MM.1S (cell line): ENCODE data around the gene ADISSP.
A peak's percentile ranks its signal among the peaks of the same experiment; 100 is the strongest.
"Not testable (repeated sequence)": the region's sequence is repeated elsewhere in the genome, so short reads cannot be mapped to it uniquely, and the experiment has no call there.

Source experiments
- DNase-seq: peaks from one replicate; pipeline ENCODE4 v3.0.0-alpha.2; 2015
- H2AFZ ChIP-seq: fragments of 300-600 bp; sonication (generic); 2 replicates; pipeline ENCODE4 v1.6.0; 2016; ENCODE audit warnings: antibody characterized with exemption, low read length
- H3F3A ChIP-seq: fragments of 300-600 bp; sonication (generic); 2 replicates; pipeline ENCODE4 v1.6.1; 2016; ENCODE audit warnings: mild to moderate bottlenecking, antibody characterized with exemption, low read length, moderate library complexity, mixed read lengths; ENCODE audit not compliant: insufficient read depth
- H3K27ac ChIP-seq: fragments of 300-600 bp; sonication (generic); 2 replicates; pipeline ENCODE4 v1.5.1; 2016; ENCODE audit warnings: mild to moderate bottlenecking, low read length
- H3K27me3 ChIP-seq: fragments of 300-600 bp; sonication (generic); replicated peaks from 2 replicates; pipeline ENCODE4 v1.6.0; 2016; ENCODE audit warnings: low read length; ENCODE audit not compliant: insufficient read depth
- H3K36me3 ChIP-seq: fragments of 300-600 bp; sonication (generic); replicated peaks from 2 replicates; pipeline ENCODE4 v1.6.1; 2016; ENCODE audit warnings: mild to moderate bottlenecking, low read length, mixed read lengths; ENCODE audit not compliant: insufficient read depth
- H3K4me1 ChIP-seq: fragments of 300-600 bp; sonication (generic); 2 replicates; pipeline ENCODE4 v1.6.1; 2016; ENCODE audit warnings: low read length, mixed read lengths
- H3K4me2 ChIP-seq: fragments of 300-600 bp; sonication (generic); 2 replicates; pipeline ENCODE4 v1.6.0; 2016; ENCODE audit warnings: low read depth, low read length
- H3K4me3 ChIP-seq: fragments of 300-600 bp; sonication (generic); 2 replicates; pipeline ENCODE4 v1.5.1; 2016; ENCODE audit warnings: low read length, mixed read lengths
- H3K79me2 ChIP-seq: fragments of 300-600 bp; sonication (generic); 2 replicates; pipeline ENCODE4 v1.6.1; 2016; ENCODE audit warnings: mixed run types, low read length, mixed read lengths
- H3K9ac ChIP-seq: fragments of 300-600 bp; sonication (generic); 2 replicates; pipeline ENCODE4 v1.6.1; 2016; ENCODE audit warnings: low read length, mixed read lengths
- H3K9me2 ChIP-seq: fragments of 300-600 bp; sonication (generic); replicated peaks from 2 replicates; pipeline ENCODE4 v1.6.1; 2016; ENCODE audit warnings: mild to moderate bottlenecking, low read length, mixed read lengths; ENCODE audit not compliant: insufficient read depth
- H3K9me3 ChIP-seq: fragments of 300-600 bp; sonication (generic); replicated peaks from 2 replicates; pipeline ENCODE4 v1.6.1; 2016; ENCODE audit warnings: mild to moderate bottlenecking, low read length, mixed read lengths; ENCODE audit not compliant: insufficient read depth
- H4K20me1 ChIP-seq: fragments of 300-600 bp; sonication (generic); 2 replicates; pipeline ENCODE4 v1.6.1; 2016; ENCODE audit warnings: mild to moderate bottlenecking, low read length, moderate library complexity, mixed read lengths; ENCODE audit not compliant: insufficient read depth
- EZH2 ChIP-seq: fragments of 300-600 bp; sonication (generic); optimal IDR thresholded peaks from 2 replicates; pipeline ENCODE3; 2017; ENCODE audit warnings: low read depth, mild to moderate bottlenecking, antibody characterized with exemption, low read length, mixed read lengths
- EZH2phosphoT487 ChIP-seq: fragments of 300-600 bp; sonication (generic); IDR thresholded peaks from 2 replicates; pipeline ENCODE4 v1.6.1; 2018; ENCODE audit warnings: antibody characterized with exemption, low read length
- TF ChIP-seq, protein P1 (sequence below): fragments of 300-600 bp; sonication (generic); IDR thresholded peaks from 2 replicates; pipeline ENCODE4 v1.5.1; 2016; ENCODE audit warnings: antibody characterized with exemption, low read length, mixed read lengths

The ADISSP gene

GRCh38 chr20:3794701-3795420 is 27.3 kb upstream of the ADISSP start:
- Histone ChIP-seq H3K4me2 (peak overlapping the region; percentile 66), H2AFZ (peak overlapping the region; percentile 90; the same call in 1 of the 2 replicates), H3K9ac (peak overlapping the region; percentile 84; the same call in 1 of the 2 replicates), H3K9me2 (no peaks in the 10 kb centered on the region), H3K4me3 (peak overlapping the region; percentile 68), H3K27ac (peak overlapping the region; percentile 74; the same call in 1 of the 2 replicates), H3F3A (peaks cover 21% of the 10 kb centered on the region), H3K9me3 (no peaks in the 10 kb centered on the region), H3K36me3 (no peaks in the 10 kb centered on the region), H4K20me1 (no peaks in the 10 kb centered on the region), H3K79me2 (peaks cover 31% of the 10 kb centered on the region), H3K27me3 (no peaks in the 10 kb centered on the region), H3K4me1 (peaks cover 26% of the 10 kb centered on the region)
- no peak for TF ChIP-seq EZH2
- TF ChIP-seq, protein P1, sequence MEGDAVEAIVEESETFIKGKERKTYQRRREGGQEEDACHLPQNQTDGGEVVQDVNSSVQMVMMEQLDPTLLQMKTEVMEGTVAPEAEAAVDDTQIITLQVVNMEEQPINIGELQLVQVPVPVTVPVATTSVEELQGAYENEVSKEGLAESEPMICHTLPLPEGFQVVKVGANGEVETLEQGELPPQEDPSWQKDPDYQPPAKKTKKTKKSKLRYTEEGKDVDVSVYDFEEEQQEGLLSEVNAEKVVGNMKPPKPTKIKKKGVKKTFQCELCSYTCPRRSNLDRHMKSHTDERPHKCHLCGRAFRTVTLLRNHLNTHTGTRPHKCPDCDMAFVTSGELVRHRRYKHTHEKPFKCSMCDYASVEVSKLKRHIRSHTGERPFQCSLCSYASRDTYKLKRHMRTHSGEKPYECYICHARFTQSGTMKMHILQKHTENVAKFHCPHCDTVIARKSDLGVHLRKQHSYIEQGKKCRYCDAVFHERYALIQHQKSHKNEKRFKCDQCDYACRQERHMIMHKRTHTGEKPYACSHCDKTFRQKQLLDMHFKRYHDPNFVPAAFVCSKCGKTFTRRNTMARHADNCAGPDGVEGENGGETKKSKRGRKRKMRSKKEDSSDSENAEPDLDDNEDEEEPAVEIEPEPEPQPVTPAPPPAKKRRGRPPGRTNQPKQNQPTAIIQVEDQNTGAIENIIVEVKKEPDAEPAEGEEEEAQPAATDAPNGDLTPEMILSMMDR: no peak
- no peak for TF ChIP-seq EZH2phosphoT487
- DNase-seq: no peak

- peaks cover 21% of the 10 kb centered on the region for H3F3A ChIP-seq
- H3K4me3 ChIP-seq, H3K9me2 ChIP-seq, H4K20me1 ChIP-seq, DNase-seq, H3K36me3 ChIP-seq, H3K4me2 ChIP-seq, H3K27me3 ChIP-seq, H3K27ac ChIP-seq, H2AFZ ChIP-seq, H3K9me3 ChIP-seq, H3K9ac ChIP-seq: not testable (repeated sequence)
- peaks cover 19% of the 10 kb centered on the region for H3K4me1 ChIP-seq
- H3K79me2 ChIP-seq: peaks cover 24% of the 10 kb centered on the region
Observed at GRCh38 chr20:3794168-3794567, 26.6 kb upstream of the ADISSP start.

DNA sequence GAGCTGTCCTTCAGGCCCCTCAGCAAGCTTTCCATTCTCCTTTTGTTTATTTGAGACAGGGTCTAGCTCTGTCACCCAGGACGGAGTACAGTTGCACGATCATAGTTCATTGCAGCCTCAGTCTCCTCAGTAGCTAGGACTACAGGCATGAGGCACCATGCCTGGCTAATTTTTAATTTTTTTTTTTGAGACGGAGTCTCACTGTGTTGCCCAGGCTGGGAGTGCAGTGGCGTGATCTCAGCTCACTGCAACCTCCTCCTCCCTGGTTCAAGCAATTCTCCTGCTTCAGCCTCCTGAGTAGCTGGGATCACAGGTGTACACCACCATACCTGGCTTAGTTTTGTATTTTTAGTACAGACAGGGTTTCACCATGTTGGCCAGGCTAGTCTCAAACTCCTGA is 21.6 kb upstream of the ADISSP start:
- not testable (repeated sequence) for H3K9me2 ChIP-seq, H3K4me2 ChIP-seq, H2AFZ ChIP-seq, H3K9ac ChIP-seq, H3K4me1 ChIP-seq, H4K20me1 ChIP-seq, H3K9me3 ChIP-seq, H3K79me2 ChIP-seq, H3K4me3 ChIP-seq, H3K27ac ChIP-seq, H3K27me3 ChIP-seq, DNase-seq, H3K36me3 ChIP-seq, H3F3A ChIP-seq

DNA sequence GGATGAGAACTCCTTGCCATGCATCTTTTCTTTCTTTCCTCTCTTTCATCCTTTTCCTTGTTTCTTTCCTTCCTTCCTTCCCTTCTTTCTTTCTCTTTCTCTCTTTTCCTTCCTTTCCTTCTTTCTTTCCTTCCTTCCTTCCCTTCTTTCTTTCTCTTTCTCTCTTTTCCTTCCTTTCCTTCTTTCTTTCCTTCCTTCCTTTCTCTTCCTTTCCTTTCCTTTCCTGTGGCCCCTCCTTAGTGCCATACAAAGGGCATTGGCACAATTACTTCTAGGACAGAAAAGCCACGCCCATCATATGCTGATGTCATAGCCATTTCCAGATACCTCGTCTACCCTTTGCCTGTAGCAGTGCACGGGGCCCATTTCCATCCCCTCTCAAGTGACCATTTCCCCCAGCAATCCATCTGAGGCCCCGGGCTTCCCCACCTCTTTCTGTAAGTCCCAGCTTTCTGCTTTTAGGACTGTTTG is 21.2 kb upstream of the ADISSP start:
- no peak overlapping the region for H3K27ac ChIP-seq
- no peaks in the 10 kb centered on the region for H3K36me3 ChIP-seq
- TF ChIP-seq EZH2 (no peak), EZH2phosphoT487 (no peak)
- TF ChIP-seq, protein P1: no peak
- no peaks in the 10 kb centered on the region for H3K9me2 ChIP-seq
- H3K4me1 ChIP-seq: peaks cover 4% of the 10 kb centered on the region
- DNase-seq: no peak
- H3K4me2 ChIP-seq: no peak overlapping the region
- no peak overlapping the region for H3K4me3 ChIP-seq
- no peaks in the 10 kb centered on the region; the same call in 1 of the 2 replicates for H3F3A ChIP-seq
- no peaks in the 10 kb centered on the region for H4K20me1 ChIP-seq
- H3K9ac ChIP-seq: no peak overlapping the region
- peaks cover 8% of the 10 kb centered on the region; the same call in 1 of the 2 replicates for H3K79me2 ChIP-seq
- H3K9me3 ChIP-seq: no peaks in the 10 kb centered on the region
- no peak overlapping the region for H2AFZ ChIP-seq
- H3K27me3 ChIP-seq: no peaks in the 10 kb centered on the region
